Neural cell (in vitro differentiated cells): Measurements from ENCODE around the gene ADGRL3. TPM values are rescaled to one million over a fixed set of nuclear protein-coding genes. Genes with fewer than 3 reads are reported as not detected.

ENCODE experiments used
- H2AFZ ChIP-seq: fragments of 200-600, 300-800 bp; sonication (generic), shearing (Covaris generic); 2 replicates; pipeline ENCODE4 v1.6.0; 2014; ENCODE audit warnings: low read depth, mild to moderate bottlenecking, antibody characterized with exemption, low read length, moderate library complexity
- H3F3A ChIP-seq: fragments of 200-600 bp; shearing (Covaris generic); 2 replicates; pipeline ENCODE4 v1.6.1; 2016; ENCODE audit warnings: mild to moderate bottlenecking, moderate library complexity, mixed read lengths, antibody characterized with exemption, low read length; ENCODE audit not compliant: insufficient read depth, poor library complexity, severe bottlenecking
- H3K27ac ChIP-seq: fragments of 200-600, 300-800 bp; sonication (generic), shearing (Covaris generic); 2 replicates; pipeline ENCODE4 v1.5.1; 2014; ENCODE audit warnings: mild to moderate bottlenecking, low read length, moderate library complexity
- H3K27me3 ChIP-seq: fragments of 300-800, 200-600 bp; sonication (generic), shearing (Covaris generic); 2 replicates; pipeline ENCODE4 v1.6.0; 2014; ENCODE audit warnings: mild to moderate bottlenecking, low read depth, low read length, moderate library complexity; ENCODE audit not compliant: insufficient read depth
- H3K36me3 ChIP-seq: fragments of 300-800, 200-600 bp; sonication (generic), shearing (Covaris generic); 2 replicates; pipeline ENCODE4 v1.5.1; 2014; ENCODE audit warnings: mild to moderate bottlenecking, antibody characterized with exemption, low read length, moderate library complexity; ENCODE audit not compliant: insufficient read depth
- H3K4me2 ChIP-seq: fragments of 300-800, 200-600 bp; sonication (generic), shearing (Covaris generic); 2 replicates; pipeline ENCODE4 v1.6.0; 2014; ENCODE audit warnings: mild to moderate bottlenecking, low read length
- H3K4me3 ChIP-seq: fragments of 300-800, 200-600 bp; sonication (generic), shearing (Covaris generic); 2 replicates; pipeline ENCODE4 v1.5.1; 2014; ENCODE audit warnings: mild to moderate bottlenecking, low read length, moderate library complexity
- H3K79me2 ChIP-seq: fragments of 200-600 bp; shearing (Covaris generic); replicated peaks from 2 replicates; pipeline ENCODE4 v1.6.0; 2014; ENCODE audit warnings: mild to moderate bottlenecking, low read length, moderate library complexity; ENCODE audit not compliant: insufficient read depth
- H3K9ac ChIP-seq: fragments of 300-800, 200-600 bp; sonication (generic), shearing (Covaris generic); 2 replicates; pipeline ENCODE4 v1.6.1; 2016; ENCODE audit warnings: mild to moderate bottlenecking, low read length, mixed read lengths
- H3K9me2 ChIP-seq: fragments of 200-600 bp; shearing (Covaris generic); 2 replicates; pipeline ENCODE4 v1.6.1; 2016; ENCODE audit warnings: mild to moderate bottlenecking, low read length, mixed read lengths; ENCODE audit not compliant: insufficient read depth
- H3K9me3 ChIP-seq: fragments of 200-600, 300-800 bp; sonication (generic), shearing (Covaris generic); 2 replicates; pipeline ENCODE4 v1.6.1; 2016; ENCODE audit warnings: mild to moderate bottlenecking, mixed run types, low read length, moderate library complexity, mixed read lengths
- H4K20me1 ChIP-seq: fragments of 200-600 bp; shearing (Covaris generic); 2 replicates; pipeline ENCODE4 v1.6.1; 2016; ENCODE audit warnings: mild to moderate bottlenecking, mixed run types; ENCODE audit not compliant: insufficient read depth
- EP300 ChIP-seq: fragments of 450-650 bp; conservative IDR thresholded peaks from 2 replicates; pipeline ENCODE4 v1.6.1; 2014; ENCODE audit warnings: antibody characterized with exemption, mild to moderate bottlenecking, moderate library complexity; ENCODE audit not compliant: poor library complexity, severe bottlenecking
- EZH2 ChIP-seq: fragments of 200-600, 300-800 bp; shearing (Covaris generic), sonication (generic); IDR thresholded peaks from 2 replicates; pipeline ENCODE4 v1.6.1; 2014; ENCODE audit warnings: antibody characterized with exemption, low read length, borderline replicate concordance, mild to moderate bottlenecking; ENCODE audit not compliant: insufficient read depth, poor library complexity, severe bottlenecking
- MXI1 ChIP-seq: fragments of 450-650 bp; conservative IDR thresholded peaks from 2 replicates; pipeline ENCODE4 v1.6.1; 2014; ENCODE audit warnings: antibody characterized with exemption, mild to moderate bottlenecking; ENCODE audit not compliant: poor library complexity, severe bottlenecking
- POLR2AphosphoS5 ChIP-seq: IDR thresholded peaks from 2 replicates; pipeline ENCODE4 v1.6.1; 2012
- RAD21 ChIP-seq: fragments of 450-650 bp; conservative IDR thresholded peaks from 2 replicates; pipeline ENCODE4 v1.6.1; 2014; ENCODE audit warnings: antibody characterized with exemption, mild to moderate bottlenecking, moderate library complexity
- SMC3 ChIP-seq: fragments of 450-650 bp; conservative IDR thresholded peaks from 2 replicates; pipeline ENCODE4 v1.6.1; 2014; ENCODE audit warnings: antibody characterized with exemption, mild to moderate bottlenecking, moderate library complexity; ENCODE audit not compliant: poor library complexity
- TAF1 ChIP-seq: IDR thresholded peaks from 2 replicates; pipeline ENCODE4 v1.6.1; 2012; ENCODE audit warnings: low read depth
- polyA plus RNA-seq: library from polyadenylated mRNA; depleted of rRNA; stranded (reverse); fragments of >200 nt; gene quantifications from 2 replicates; pipeline ENCODE4 v1.2.3, GENCODE V29; 2014
- TF ChIP-seq, protein P1 (sequence below): fragments of 450-650 bp; IDR thresholded peaks from 2 replicates; pipeline ENCODE4 v1.5.1; 2014; ENCODE audit warnings: antibody characterized with exemption, mild to moderate bottlenecking, moderate library complexity; ENCODE audit not compliant: poor library complexity, severe bottlenecking
- TF ChIP-seq, protein P2 (sequence below): IDR thresholded peaks from 2 replicates; pipeline ENCODE4 v1.6.1; 2012; ENCODE audit warnings: borderline replicate concordance

Gene ADGRL3
- polyA plus RNA-seq, 1 donor from 2014 or later: 99.4 TPM

DNA sequence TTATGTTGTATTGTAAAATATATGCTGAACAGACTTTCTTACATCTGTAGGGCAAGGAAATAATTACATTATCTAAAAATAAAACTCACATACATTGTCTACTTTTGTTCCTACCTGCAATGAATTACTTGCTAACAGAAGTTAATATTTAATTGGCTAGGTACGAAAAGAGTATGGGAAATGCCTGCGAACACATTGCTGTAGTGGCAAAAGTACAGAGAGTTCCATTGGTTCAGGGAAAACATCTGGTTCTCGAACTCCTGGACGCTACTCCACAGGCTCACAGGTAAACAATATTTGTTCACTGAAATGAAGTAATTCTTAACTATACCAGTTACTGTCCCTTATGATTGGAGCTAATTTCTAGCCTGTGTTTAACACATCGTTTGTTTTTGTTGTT lies 837.4 kb downstream of the ADGRL3 start:
- no peak overlapping the region for H3K4me2 ChIP-seq
- H3K27me3 ChIP-seq: no peaks in the 10 kb centered on the region
- TF ChIP-seq MXI1: no peak
- no peak for TF ChIP-seq EP300
- TF ChIP-seq, protein P1, sequence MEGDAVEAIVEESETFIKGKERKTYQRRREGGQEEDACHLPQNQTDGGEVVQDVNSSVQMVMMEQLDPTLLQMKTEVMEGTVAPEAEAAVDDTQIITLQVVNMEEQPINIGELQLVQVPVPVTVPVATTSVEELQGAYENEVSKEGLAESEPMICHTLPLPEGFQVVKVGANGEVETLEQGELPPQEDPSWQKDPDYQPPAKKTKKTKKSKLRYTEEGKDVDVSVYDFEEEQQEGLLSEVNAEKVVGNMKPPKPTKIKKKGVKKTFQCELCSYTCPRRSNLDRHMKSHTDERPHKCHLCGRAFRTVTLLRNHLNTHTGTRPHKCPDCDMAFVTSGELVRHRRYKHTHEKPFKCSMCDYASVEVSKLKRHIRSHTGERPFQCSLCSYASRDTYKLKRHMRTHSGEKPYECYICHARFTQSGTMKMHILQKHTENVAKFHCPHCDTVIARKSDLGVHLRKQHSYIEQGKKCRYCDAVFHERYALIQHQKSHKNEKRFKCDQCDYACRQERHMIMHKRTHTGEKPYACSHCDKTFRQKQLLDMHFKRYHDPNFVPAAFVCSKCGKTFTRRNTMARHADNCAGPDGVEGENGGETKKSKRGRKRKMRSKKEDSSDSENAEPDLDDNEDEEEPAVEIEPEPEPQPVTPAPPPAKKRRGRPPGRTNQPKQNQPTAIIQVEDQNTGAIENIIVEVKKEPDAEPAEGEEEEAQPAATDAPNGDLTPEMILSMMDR: no peak
- TF ChIP-seq TAF1: no peak
- no peak for TF ChIP-seq RAD21
- TF ChIP-seq, protein P2, sequence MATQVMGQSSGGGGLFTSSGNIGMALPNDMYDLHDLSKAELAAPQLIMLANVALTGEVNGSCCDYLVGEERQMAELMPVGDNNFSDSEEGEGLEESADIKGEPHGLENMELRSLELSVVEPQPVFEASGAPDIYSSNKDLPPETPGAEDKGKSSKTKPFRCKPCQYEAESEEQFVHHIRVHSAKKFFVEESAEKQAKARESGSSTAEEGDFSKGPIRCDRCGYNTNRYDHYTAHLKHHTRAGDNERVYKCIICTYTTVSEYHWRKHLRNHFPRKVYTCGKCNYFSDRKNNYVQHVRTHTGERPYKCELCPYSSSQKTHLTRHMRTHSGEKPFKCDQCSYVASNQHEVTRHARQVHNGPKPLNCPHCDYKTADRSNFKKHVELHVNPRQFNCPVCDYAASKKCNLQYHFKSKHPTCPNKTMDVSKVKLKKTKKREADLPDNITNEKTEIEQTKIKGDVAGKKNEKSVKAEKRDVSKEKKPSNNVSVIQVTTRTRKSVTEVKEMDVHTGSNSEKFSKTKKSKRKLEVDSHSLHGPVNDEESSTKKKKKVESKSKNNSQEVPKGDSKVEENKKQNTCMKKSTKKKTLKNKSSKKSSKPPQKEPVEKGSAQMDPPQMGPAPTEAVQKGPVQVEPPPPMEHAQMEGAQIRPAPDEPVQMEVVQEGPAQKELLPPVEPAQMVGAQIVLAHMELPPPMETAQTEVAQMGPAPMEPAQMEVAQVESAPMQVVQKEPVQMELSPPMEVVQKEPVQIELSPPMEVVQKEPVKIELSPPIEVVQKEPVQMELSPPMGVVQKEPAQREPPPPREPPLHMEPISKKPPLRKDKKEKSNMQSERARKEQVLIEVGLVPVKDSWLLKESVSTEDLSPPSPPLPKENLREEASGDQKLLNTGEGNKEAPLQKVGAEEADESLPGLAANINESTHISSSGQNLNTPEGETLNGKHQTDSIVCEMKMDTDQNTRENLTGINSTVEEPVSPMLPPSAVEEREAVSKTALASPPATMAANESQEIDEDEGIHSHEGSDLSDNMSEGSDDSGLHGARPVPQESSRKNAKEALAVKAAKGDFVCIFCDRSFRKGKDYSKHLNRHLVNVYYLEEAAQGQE: no peak
- no peak for TF ChIP-seq SMC3
- no peak for TF ChIP-seq POLR2AphosphoS5
- TF ChIP-seq EZH2: no peak
- H3K9me2 ChIP-seq: no peaks in the 10 kb centered on the region
- no peak overlapping the region for H3K9ac ChIP-seq
- H3F3A ChIP-seq: no peaks in the 10 kb centered on the region
- no peak overlapping the region for H2AFZ ChIP-seq
- H3K36me3 ChIP-seq: peaks cover 5% of the 10 kb centered on the region
- no peaks in the 10 kb centered on the region for H3K79me2 ChIP-seq
- H3K27ac ChIP-seq: no peak overlapping the region
- no peak overlapping the region for H3K4me3 ChIP-seq
- H3K9me3 ChIP-seq: no peaks in the 10 kb centered on the region
- no peaks in the 10 kb centered on the region for H4K20me1 ChIP-seq

DNA sequence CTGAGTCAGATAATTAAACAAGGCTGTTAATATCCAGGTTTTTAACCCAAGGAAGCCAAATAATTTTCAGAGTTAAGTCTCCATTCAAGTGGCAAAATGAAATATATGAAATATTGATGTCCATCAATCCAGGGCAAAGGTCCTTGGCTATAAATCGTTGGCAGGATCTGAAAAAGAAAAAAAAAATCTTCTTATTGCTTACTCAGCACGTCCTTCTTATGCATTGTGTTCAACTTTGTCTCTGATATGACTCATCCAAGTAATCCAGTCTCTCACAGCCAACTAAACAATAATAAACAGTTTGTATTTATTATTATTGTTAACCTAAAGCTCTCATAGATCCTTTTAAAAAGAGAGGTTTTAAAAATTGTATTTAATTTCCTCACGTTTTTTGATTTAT lies 851.2 kb downstream of the ADGRL3 start:
- no peaks in the 10 kb centered on the region for H4K20me1 ChIP-seq
- H3F3A ChIP-seq: no peaks in the 10 kb centered on the region
- no peaks in the 10 kb centered on the region for H3K9me3 ChIP-seq
- H3K4me2 ChIP-seq: no peak overlapping the region
- no peak overlapping the region for H3K4me3 ChIP-seq
- H3K9me2 ChIP-seq: no peaks in the 10 kb centered on the region
- H3K9ac ChIP-seq: no peak overlapping the region
- H2AFZ ChIP-seq: no peak overlapping the region
- H3K27me3 ChIP-seq: no peaks in the 10 kb centered on the region
- TF ChIP-seq, protein P2: no peak
- TF ChIP-seq MXI1 (no peak), SMC3 (no peak), POLR2AphosphoS5 (no peak), TAF1 (no peak)
- TF ChIP-seq, protein P1: no peak
- no peaks in the 10 kb centered on the region for H3K36me3 ChIP-seq
- H3K79me2 ChIP-seq: no peaks in the 10 kb centered on the region
- H3K27ac ChIP-seq: no peak overlapping the region
